ENCODE measurements around the gene RASSF9. TPM values are rescaled to one million over a fixed set of nuclear protein-coding genes. Genes with fewer than 3 reads are reported as not detected.

RASSF9 gene
- total RNA-seq, 1 donor from 2014 or later = 7.9 TPM

GRCh38 chr12:85804663-85805062 lies 31.5 kb downstream of the RASSF9 start:
- Histone ChIP-seq H3K27ac (no peak overlapping the region), H3K27me3 (no peaks in the 10 kb centered on the region), H3K9me3 (no peaks in the 10 kb centered on the region), H3K4me3 (no peak overlapping the region), H3K36me3 (peaks cover 15% of the 10 kb centered on the region), H3K4me1 (no peaks in the 10 kb centered on the region)
- TF ChIP-seq CTCF (IDR thresholded peaks at IDR 0.05) = no peak
- DNase-seq = no peak
- intact Hi-C loops (cut with DNase I) = no loop called here
- no peak for ATAC-seq

GRCh38 chr12:85803923-85804322 lies 32.3 kb downstream of the RASSF9 start:
- peaks cover 15% of the 10 kb centered on the region for H3K36me3 ChIP-seq
- no peaks in the 10 kb centered on the region for H3K9me3 ChIP-seq
- TF ChIP-seq CTCF (IDR thresholded peaks at IDR 0.05) = no peak
- no peak for ATAC-seq
- H3K4me1 ChIP-seq = no peaks in the 10 kb centered on the region
- H3K27ac ChIP-seq = no peak overlapping the region
- intact Hi-C loops (cut with DNase I) = no loop called here
- no peak overlapping the region for H3K4me3 ChIP-seq
- DNase-seq = no peak
- no peaks in the 10 kb centered on the region for H3K27me3 ChIP-seq

- intact Hi-C loops (cut with DNase I) = no loop called here
- H3K27ac ChIP-seq = no peak overlapping the region
- no peak for ATAC-seq
- H3K9me3 ChIP-seq = no peaks in the 10 kb centered on the region
- H3K4me1 ChIP-seq = no peaks in the 10 kb centered on the region
- H3K4me3 ChIP-seq = no peak overlapping the region
- no peak for DNase-seq
- no peaks in the 10 kb centered on the region for H3K27me3 ChIP-seq
- peaks cover 15% of the 10 kb centered on the region for H3K36me3 ChIP-seq
- no peak for TF ChIP-seq CTCF (IDR thresholded peaks at IDR 0.05)
These were observed 33.0 kb downstream of the RASSF9 start for GRCh38 chr12:85803231-85803630.

DNA sequence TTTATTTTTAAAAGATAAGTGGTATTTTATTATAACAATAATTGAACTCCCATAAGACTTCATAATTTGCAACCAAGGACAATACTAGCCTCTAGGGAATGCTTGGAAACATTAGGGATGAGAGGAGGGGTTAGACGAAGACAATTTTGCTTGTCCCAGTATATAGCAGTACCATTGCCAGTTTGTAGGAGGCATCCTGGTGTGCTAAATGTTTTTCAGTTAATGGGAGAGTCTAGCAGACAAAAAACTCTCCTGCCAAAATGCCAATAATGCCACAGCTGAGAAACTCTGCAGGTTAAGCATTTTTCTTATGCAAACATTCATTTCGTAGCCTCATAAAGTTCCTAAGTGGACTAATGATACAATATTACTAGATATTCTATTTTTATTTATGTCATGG lies 38.1 kb downstream of the RASSF9 start:
- DNase-seq = no peak
- Histone ChIP-seq H3K9me3 (no peaks in the 10 kb centered on the region), H3K27me3 (no peaks in the 10 kb centered on the region), H3K4me3 (no peak overlapping the region), H3K36me3 (no peaks in the 10 kb centered on the region), H3K27ac (no peak overlapping the region), H3K4me1 (no peaks in the 10 kb centered on the region)
- intact Hi-C loops (cut with DNase I) = no loop called here
- ATAC-seq = no peak
- no peak for TF ChIP-seq CTCF (IDR thresholded peaks at IDR 0.05)

- H3K27ac ChIP-seq = no peak overlapping the region
- ATAC-seq (no peak), DNase-seq (no peak)
- H3K9me3 ChIP-seq = no peaks in the 10 kb centered on the region
- no peaks in the 10 kb centered on the region for H3K36me3 ChIP-seq
- no peaks in the 10 kb centered on the region for H3K27me3 ChIP-seq
- H3K4me1 ChIP-seq = no peaks in the 10 kb centered on the region
- TF ChIP-seq CTCF (IDR thresholded peaks at IDR 0.05) = no peak
- intact Hi-C loops (cut with DNase I) = no loop called here
- H3K4me3 ChIP-seq = no peak overlapping the region
These were observed 40.2 kb downstream of the RASSF9 start for GRCh38 chr12:85796001-85796400.

DNA sequence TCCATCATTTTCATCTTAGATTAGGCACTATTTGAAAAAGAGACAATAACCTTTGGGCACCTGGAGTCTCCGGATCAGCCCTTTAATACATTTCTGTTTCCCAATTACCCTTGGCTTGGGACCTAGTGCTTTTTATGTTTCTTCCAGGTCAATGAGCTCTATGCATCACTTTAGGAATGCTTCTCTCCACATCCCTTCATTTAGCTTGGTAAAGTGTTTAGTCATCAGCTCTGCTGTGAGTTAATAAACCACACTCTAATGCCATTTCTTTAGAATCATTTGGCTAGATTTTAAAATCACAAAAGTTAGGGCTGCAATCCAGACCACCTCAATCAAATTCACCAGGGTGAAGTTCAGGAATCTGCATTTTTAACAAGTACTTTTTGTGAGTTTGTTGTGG lies 41.7 kb downstream of the RASSF9 start:
- TF ChIP-seq CTCF (IDR thresholded peaks at IDR 0.05) = no peak
- intact Hi-C loops (cut with DNase I) = no loop called here
- Histone ChIP-seq H3K4me3 (no peak overlapping the region), H3K4me1 (no peaks in the 10 kb centered on the region), H3K9me3 (no peaks in the 10 kb centered on the region), H3K27me3 (no peaks in the 10 kb centered on the region), H3K27ac (no peak overlapping the region), H3K36me3 (no peaks in the 10 kb centered on the region)
- ATAC-seq (no peak), DNase-seq (no peak)

Measured in upper lobe of right lung (tissue), 1 donor.